Mammary epithelial cell (primary cell): ENCODE measurements around the gene WFDC1.

Experiments used
- EZH2 ChIP-seq: IDR thresholded peaks from 2 replicates; pipeline ENCODE4 v1.6.1; 2012; ENCODE audit warnings: low read length, inconsistent platforms, borderline replicate concordance
- TF ChIP-seq, protein P1 (sequence below), 2 donors: IDR thresholded peaks in 1 of 2; conservative IDR thresholded peaks in 1 of 2; 2 replicates each; pipeline ENCODE4 v1.5.1; 2011 to 2012; ENCODE audit warnings: inconsistent platforms in 2 of 2, low read length in 2 of 2, mild to moderate bottlenecking in 2 of 2, control low read depth in 1 of 2, low read depth in 1 of 2; ENCODE audit not compliant: insufficient read depth in 1 of 2; ENCODE audit errors: extremely low read depth in 1 of 2

DNA sequence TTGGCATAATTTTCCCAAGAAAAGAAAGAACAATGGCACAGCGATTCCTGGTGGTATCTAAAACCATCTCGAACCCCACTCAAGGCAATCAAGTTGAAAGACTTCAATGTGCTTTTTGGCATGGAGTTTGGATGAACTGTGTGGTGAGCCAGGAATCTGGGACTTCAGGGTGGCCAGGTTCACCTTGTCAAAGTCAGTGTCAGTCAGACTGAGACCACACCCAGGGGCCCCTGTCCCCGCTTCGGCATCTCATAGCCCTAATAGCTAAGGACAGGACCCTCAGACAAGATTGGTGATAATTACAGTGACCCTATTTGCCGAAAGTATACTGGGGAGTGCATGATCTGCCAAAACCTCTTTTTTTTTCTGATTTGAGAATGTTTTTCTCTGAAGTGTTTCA is 25.8 kb downstream of the WFDC1 start:
- TF ChIP-seq, protein P1, sequence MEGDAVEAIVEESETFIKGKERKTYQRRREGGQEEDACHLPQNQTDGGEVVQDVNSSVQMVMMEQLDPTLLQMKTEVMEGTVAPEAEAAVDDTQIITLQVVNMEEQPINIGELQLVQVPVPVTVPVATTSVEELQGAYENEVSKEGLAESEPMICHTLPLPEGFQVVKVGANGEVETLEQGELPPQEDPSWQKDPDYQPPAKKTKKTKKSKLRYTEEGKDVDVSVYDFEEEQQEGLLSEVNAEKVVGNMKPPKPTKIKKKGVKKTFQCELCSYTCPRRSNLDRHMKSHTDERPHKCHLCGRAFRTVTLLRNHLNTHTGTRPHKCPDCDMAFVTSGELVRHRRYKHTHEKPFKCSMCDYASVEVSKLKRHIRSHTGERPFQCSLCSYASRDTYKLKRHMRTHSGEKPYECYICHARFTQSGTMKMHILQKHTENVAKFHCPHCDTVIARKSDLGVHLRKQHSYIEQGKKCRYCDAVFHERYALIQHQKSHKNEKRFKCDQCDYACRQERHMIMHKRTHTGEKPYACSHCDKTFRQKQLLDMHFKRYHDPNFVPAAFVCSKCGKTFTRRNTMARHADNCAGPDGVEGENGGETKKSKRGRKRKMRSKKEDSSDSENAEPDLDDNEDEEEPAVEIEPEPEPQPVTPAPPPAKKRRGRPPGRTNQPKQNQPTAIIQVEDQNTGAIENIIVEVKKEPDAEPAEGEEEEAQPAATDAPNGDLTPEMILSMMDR (conservative IDR thresholded peaks at IDR 0.05 in 1 of 2, IDR thresholded peaks at IDR 0.05 in 1 of 2; ENCODE audit: extremely low read depth in 1 of 2, insufficient read depth in 1 of 2, low read depth in 1 of 2, low read length in 2 of 2), result no peak
- TF ChIP-seq EZH2, result no peak
